ENCODE data around the gene THAP2. TPM values are rescaled to one million over a fixed set of nuclear protein-coding genes. Genes with fewer than 3 reads are reported as not detected.

THAP2 gene
- total RNA-seq, 1 donor from 2014 or later = 7.2 TPM

- DNase-seq (ENCODE audit: low spot score) = no peak
Measured at GRCh38 chr12:71702590-71702989, 38.5 kb downstream of the THAP2 start.

DNA sequence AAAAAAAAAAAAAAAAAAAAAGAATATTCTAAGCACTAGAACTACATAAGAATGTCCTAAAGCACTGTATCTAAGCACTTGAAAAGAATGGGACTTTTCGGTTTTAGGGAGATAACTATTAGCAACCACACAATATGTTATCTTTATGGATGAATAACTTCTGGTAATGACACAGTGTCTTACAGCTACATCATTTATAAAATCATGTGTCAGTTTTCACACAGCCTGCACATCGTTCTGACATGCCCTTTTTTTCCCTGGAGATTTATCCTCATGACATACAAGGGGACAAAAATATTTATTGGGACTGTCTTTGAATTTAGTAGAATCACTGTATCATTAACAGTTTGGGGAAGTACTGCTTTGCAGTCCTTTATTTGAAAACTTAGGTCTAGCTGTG, 39.1 kb downstream of the THAP2 start:
- no peak for DNase-seq (ENCODE audit: low spot score)

DNA sequence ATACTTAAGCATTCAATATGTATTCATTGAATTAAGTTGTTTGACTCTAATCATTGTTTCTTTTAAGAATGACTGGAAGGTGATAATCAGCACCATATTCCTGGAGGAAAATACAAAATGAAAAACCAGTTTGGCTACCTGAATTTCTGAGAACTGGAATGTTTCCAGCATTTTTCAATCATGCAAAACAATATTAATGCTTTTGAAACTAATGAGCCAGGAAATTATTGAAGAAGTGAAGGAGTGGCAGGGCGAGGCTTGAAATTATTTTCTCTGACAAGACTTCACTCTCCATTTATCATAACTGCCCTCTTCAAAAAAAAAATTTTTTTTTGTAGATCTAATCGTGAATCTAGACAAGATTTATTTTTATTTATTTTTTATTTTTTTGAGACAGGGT, 40.8 kb downstream of the THAP2 start:
- DNase-seq (ENCODE audit: low spot score) = no peak

DNA sequence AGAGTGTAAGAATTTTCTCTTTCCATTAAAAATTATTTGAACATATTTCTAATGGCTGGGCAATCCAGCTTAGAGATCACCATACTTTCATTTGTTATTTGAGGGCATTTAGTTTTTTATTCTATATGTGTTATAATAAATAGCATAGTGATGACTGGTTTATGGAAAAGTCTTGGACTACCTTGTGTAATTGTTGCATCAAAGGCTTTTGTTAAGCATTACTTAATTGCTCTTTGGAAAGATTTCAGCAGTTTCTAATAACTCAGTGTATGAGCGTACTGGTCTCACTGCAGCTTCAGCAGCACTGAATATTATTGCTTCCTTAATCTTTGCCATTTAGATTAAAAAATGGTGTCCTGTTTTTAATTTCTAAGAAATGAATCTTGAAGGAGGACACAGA, 44.6 kb downstream of the THAP2 start:
- no peak for DNase-seq (ENCODE audit: low spot score)

GRCh38 chr12:71710276-71711125, 46.4 kb downstream of the THAP2 start:
- no peak for DNase-seq (ENCODE audit: low spot score)

GRCh38 chr12:71718611-71719010, 54.5 kb downstream of the THAP2 start:
- DNase-seq (ENCODE audit: low spot score) = no peak

- DNase-seq (ENCODE audit: low spot score) = peak; percentile 2
Measured at GRCh38 chr12:71719647-71720370, 55.7 kb downstream of the THAP2 start.

GRCh38 chr12:71721783-71722505, 57.8 kb downstream of the THAP2 start:
- no peak for DNase-seq (ENCODE audit: low spot score)

DNA sequence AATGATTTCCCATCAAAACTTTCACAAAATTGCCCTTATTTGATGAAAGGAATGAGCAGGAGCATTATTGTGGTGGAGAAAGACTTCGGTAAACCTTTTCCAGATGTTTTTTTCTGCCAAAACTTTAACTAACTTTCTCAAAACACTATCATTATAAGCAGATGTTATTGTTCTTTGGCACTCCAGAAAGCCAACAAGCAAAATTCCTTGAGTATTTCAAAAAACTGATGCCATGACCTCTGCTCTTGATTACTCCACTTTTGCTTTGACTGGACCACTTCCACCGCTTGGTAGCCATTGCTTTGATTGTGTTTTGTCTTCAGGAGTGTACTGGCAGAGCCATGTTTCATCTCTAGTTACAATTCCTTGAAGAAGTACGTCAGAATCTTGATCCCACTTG, 60.9 kb downstream of the THAP2 start:
- no peak for DNase-seq (ENCODE audit: low spot score)

DNA sequence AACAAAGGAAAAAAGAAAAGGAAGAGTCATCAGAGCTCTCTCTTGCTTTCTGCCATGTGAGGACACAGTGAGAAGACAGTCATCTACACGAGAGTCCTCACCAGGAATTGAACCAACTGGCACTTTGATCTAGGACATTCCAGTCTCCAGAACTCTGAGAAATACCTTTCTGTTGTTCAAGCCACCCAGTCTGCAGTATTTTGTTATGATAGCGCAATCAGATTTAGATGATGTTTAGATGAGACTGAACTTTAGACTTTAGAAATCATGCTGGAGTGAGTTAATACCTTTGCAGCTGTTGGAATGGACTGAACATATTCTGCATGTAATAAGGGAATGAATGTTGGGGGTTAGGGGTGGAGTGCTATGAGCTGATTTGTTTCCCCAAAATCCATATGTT, 62.4 kb downstream of the THAP2 start:
- DNase-seq (ENCODE audit: low spot score) = no peak

GRCh38 chr12:71727958-71728357, 63.9 kb downstream of the THAP2 start:
- no peak for DNase-seq (ENCODE audit: low spot score)

Other genes starting within 250 kb of the THAP2 start
- 4.1 TPM for gene LGR5, start 224.5 kb upstream of the THAP2 start, total RNA-seq (ENCODE audit: insufficient read depth, low replicate concordance)
- 55.6 TPM for gene ZFC3H1, start 453 bp upstream of the THAP2 start, total RNA-seq (ENCODE audit: insufficient read depth, low replicate concordance)
- gene TMEM19, start 21.8 kb downstream of the THAP2 start, total RNA-seq (ENCODE audit: insufficient read depth, low replicate concordance) = 52.2 TPM
- gene RAB21, start 90.6 kb downstream of the THAP2 start, total RNA-seq (ENCODE audit: insufficient read depth, low replicate concordance) = 17.1 TPM
- gene TBC1D15, start 175.5 kb downstream of the THAP2 start, total RNA-seq (ENCODE audit: insufficient read depth, low replicate concordance) = 38.5 TPM

All from umbilical cord (tissue), 2 donors.